Measurements from ENCODE around the gene OR8S1.

DNA sequence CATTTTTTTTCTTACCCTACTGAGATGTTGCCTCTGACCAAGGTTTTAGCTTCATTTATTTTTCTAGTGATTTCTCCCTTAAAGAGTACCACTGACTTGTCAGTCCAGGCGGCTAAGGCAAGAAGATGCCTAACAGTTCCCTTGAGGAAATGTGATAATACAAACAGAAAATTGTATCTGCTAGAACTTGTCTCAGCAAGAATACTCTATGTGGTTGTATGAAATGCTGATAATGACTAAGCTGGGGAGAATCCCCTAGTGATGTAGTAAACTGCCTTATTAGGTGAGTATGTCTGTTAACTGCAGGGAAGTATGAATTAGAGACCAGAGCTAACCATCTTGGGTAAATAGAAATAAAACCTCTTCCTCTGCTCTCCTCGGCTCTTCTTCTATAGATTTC, 36.4 kb upstream of the OR8S1 start:
- TF ChIP-seq TAF1 (IDR thresholded peaks at IDR 0.05; ENCODE audit: low read depth): no peak
- TF ChIP-seq EGR1 (IDR thresholded peaks at IDR 0.05): no peak
- TF ChIP-seq FOXM1 (IDR thresholded peaks at IDR 0.05; ENCODE audit: borderline replicate concordance, low read depth): no peak
- no peak for TF ChIP-seq EP300 (IDR thresholded peaks at IDR 0.05; ENCODE audit: borderline replicate concordance)
- no peak for TF ChIP-seq TEAD4 (IDR thresholded peaks at IDR 0.05)
- no peak for TF ChIP-seq RAD21 (IDR thresholded peaks at IDR 0.05; ENCODE audit: low read depth)
- TF ChIP-seq REST (IDR thresholded peaks at IDR 0.05; ENCODE audit: low read depth): no peak
- no peak for TF ChIP-seq NFIC (IDR thresholded peaks at IDR 0.05)
- TF ChIP-seq YY1 (IDR thresholded peaks at IDR 0.05; ENCODE audit: low read depth): no peak
- TF ChIP-seq TCF12 (IDR thresholded peaks at IDR 0.05; ENCODE audit: low read depth): no peak
- TF ChIP-seq CEBPB (IDR thresholded peaks at IDR 0.05): no peak
- TF ChIP-seq, protein P1, sequence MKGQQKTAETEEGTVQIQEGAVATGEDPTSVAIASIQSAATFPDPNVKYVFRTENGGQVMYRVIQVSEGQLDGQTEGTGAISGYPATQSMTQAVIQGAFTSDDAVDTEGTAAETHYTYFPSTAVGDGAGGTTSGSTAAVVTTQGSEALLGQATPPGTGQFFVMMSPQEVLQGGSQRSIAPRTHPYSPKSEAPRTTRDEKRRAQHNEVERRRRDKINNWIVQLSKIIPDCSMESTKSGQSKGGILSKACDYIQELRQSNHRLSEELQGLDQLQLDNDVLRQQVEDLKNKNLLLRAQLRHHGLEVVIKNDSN (IDR thresholded peaks at IDR 0.05): no peak
- no peak for TF ChIP-seq CREB1 (IDR thresholded peaks at IDR 0.05; ENCODE audit: low read depth)
